ENCODE results near the gene TOP1.

TOP1 gene

DNA sequence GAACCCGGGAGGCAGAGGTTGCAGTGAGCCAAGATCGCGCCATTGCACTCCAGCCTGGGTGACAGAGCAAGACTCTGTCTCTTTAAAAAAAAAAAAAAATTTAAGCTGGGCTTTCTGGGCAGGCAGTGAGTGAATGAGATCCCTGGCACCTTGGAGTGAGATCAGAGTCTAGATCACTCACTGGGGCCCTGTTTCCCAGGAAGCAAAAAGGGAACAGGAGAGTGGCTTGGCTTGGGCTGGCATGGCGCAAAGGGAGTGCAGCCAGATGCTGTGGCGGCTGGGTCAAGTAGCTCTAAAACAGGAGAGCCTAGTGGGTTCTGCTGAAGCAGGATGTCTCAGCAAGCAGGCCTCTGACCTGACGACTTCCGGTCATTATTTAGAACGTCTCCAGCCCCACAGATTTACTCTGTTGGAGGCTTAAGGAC is 119.2 kb downstream of the TOP1 start:
- Histone ChIP-seq H3K27me3 (replicated peaks; ENCODE audit: insufficient read depth, low read length) (no peaks in the 10 kb centered on the region), H3K4me3 (ENCODE audit: low read length) (no peak overlapping the region), H3F3A (ENCODE audit: insufficient read depth, low read length) (no peaks in the 10 kb centered on the region), H3K9me3 (replicated peaks; ENCODE audit: insufficient read depth, low read length) (no peaks in the 10 kb centered on the region), H3K79me2 (ENCODE audit: low read length) (peaks cover 99% of the 10 kb centered on the region), H2AFZ (ENCODE audit: low read length) (no peak overlapping the region), H3K27ac (ENCODE audit: low read length) (no peak overlapping the region), H3K9ac (ENCODE audit: low read length) (no peak overlapping the region), H3K9me2 (replicated peaks; ENCODE audit: insufficient read depth, low read length) (no peaks in the 10 kb centered on the region), H3K4me1 (ENCODE audit: low read length) (no peaks in the 10 kb centered on the region), H3K36me3 (replicated peaks; ENCODE audit: insufficient read depth, low read length) (no peaks in the 10 kb centered on the region), H3K4me2 (ENCODE audit: low read depth, low read length) (no peak overlapping the region), H4K20me1 (ENCODE audit: insufficient read depth, low read length) (no peaks in the 10 kb centered on the region)
- DNase-seq: no peak
- no peak for TF ChIP-seq EZH2phosphoT487 (IDR thresholded peaks at IDR 0.05; ENCODE audit: low read length)
- TF ChIP-seq CTCF (IDR thresholded peaks at IDR 0.05; ENCODE audit: low read length): no peak
- TF ChIP-seq EZH2 (optimal IDR thresholded peaks at IDR 0.05; ENCODE audit: low read depth, low read length): no peak

- Histone ChIP-seq H3K4me1 (ENCODE audit: low read length) (no peaks in the 10 kb centered on the region), H3K9me3 (replicated peaks; ENCODE audit: insufficient read depth, low read length) (no peaks in the 10 kb centered on the region), H2AFZ (ENCODE audit: low read length) (no peak overlapping the region), H3K9ac (ENCODE audit: low read length) (no peak overlapping the region), H3K27ac (ENCODE audit: low read length) (no peak overlapping the region), H4K20me1 (ENCODE audit: insufficient read depth, low read length) (no peaks in the 10 kb centered on the region), H3K9me2 (replicated peaks; ENCODE audit: insufficient read depth, low read length) (no peaks in the 10 kb centered on the region), H3K36me3 (replicated peaks; ENCODE audit: insufficient read depth, low read length) (no peaks in the 10 kb centered on the region), H3K79me2 (ENCODE audit: low read length) (peaks cover 99% of the 10 kb centered on the region), H3K4me3 (ENCODE audit: low read length) (no peak overlapping the region), H3K27me3 (replicated peaks; ENCODE audit: insufficient read depth, low read length) (no peaks in the 10 kb centered on the region), H3K4me2 (ENCODE audit: low read depth, low read length) (no peak overlapping the region), H3F3A (ENCODE audit: insufficient read depth, low read length) (no peaks in the 10 kb centered on the region)
- TF ChIP-seq CTCF (IDR thresholded peaks at IDR 0.05; ENCODE audit: low read length) (no peak), EZH2 (optimal IDR thresholded peaks at IDR 0.05; ENCODE audit: low read depth, low read length) (no peak), EZH2phosphoT487 (IDR thresholded peaks at IDR 0.05; ENCODE audit: low read length) (no peak)
- no peak for DNase-seq
Measured at GRCh38 chr20:41148942-41149341, 120.3 kb downstream of the TOP1 start.

DNA sequence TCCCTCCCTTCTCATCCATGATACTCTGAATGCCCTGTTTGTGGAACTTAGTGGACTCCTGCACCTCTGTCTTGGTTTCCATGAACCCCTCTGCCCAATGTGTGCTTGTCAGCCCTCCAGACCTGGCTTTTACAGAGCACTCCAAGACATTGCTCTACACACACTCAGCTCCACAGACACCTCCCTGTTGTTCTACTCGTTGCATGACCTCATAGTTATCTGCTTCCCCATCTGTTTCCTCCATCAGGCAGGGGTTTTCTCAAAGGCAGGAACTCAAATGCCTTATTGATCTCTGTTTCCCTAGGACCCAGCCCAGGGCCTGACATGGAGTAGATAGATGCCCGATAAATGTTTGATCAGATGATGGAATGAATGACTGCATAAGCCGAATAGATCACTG is 122.0 kb downstream of the TOP1 start:
- no peaks in the 10 kb centered on the region for H3K27me3 ChIP-seq (replicated peaks; ENCODE audit: insufficient read depth, low read length)
- no peak for DNase-seq
- H3K9me3 ChIP-seq (replicated peaks; ENCODE audit: insufficient read depth, low read length): no peaks in the 10 kb centered on the region
- H3K36me3 ChIP-seq (replicated peaks; ENCODE audit: insufficient read depth, low read length): no peaks in the 10 kb centered on the region
- H3F3A ChIP-seq (ENCODE audit: insufficient read depth, low read length): peaks cover 3% of the 10 kb centered on the region; the same call in 1 of the 2 replicates
- TF ChIP-seq EZH2phosphoT487 (IDR thresholded peaks at IDR 0.05; ENCODE audit: low read length): no peak
- H4K20me1 ChIP-seq (ENCODE audit: insufficient read depth, low read length): no peaks in the 10 kb centered on the region
- H3K4me2 ChIP-seq (ENCODE audit: low read depth, low read length): no peak overlapping the region
- no peaks in the 10 kb centered on the region for H3K9me2 ChIP-seq (replicated peaks; ENCODE audit: insufficient read depth, low read length)
- no peak overlapping the region for H2AFZ ChIP-seq (ENCODE audit: low read length)
- no peak overlapping the region for H3K9ac ChIP-seq (ENCODE audit: low read length)
- no peak overlapping the region for H3K4me3 ChIP-seq (ENCODE audit: low read length)
- H3K27ac ChIP-seq (ENCODE audit: low read length): no peak overlapping the region
- H3K79me2 ChIP-seq (ENCODE audit: low read length): peaks cover 99% of the 10 kb centered on the region
- peaks cover 15% of the 10 kb centered on the region for H3K4me1 ChIP-seq (ENCODE audit: low read length)

- Histone ChIP-seq H3K9me3 (replicated peaks; ENCODE audit: insufficient read depth, low read length) (no peaks in the 10 kb centered on the region), H3K4me1 (ENCODE audit: low read length) (peaks cover 21% of the 10 kb centered on the region)
Measured at GRCh38 chr20:41151134-41151869, 122.7 kb downstream of the TOP1 start.

More at GRCh38 chr20:41151134-41151869, 122.7 kb downstream of the TOP1 start:
- TF ChIP-seq CTCF (IDR thresholded peaks at IDR 0.05; ENCODE audit: low read length) (no peak), EZH2phosphoT487 (IDR thresholded peaks at IDR 0.05; ENCODE audit: low read length) (no peak), EZH2 (optimal IDR thresholded peaks at IDR 0.05; ENCODE audit: low read depth, low read length) (no peak)
- Histone ChIP-seq H3K4me2 (ENCODE audit: low read depth, low read length) (no peak overlapping the region), H3K4me3 (ENCODE audit: low read length) (no peak overlapping the region), H2AFZ (ENCODE audit: low read length) (no peak overlapping the region), H3K27me3 (replicated peaks; ENCODE audit: insufficient read depth, low read length) (no peaks in the 10 kb centered on the region), H3K27ac (ENCODE audit: low read length) (no peak overlapping the region), H3F3A (ENCODE audit: insufficient read depth, low read length) (peaks cover 9% of the 10 kb centered on the region), H3K9ac (ENCODE audit: low read length) (no peak overlapping the region), H3K9me2 (replicated peaks; ENCODE audit: insufficient read depth, low read length) (no peaks in the 10 kb centered on the region), H3K36me3 (replicated peaks; ENCODE audit: insufficient read depth, low read length) (no peaks in the 10 kb centered on the region), H3K79me2 (ENCODE audit: low read length) (peaks cover 98% of the 10 kb centered on the region), H4K20me1 (ENCODE audit: insufficient read depth, low read length) (no peaks in the 10 kb centered on the region)
- no peak for DNase-seq
